Measurements from ENCODE around the gene MAPK8IP2.

- no peak for TF ChIP-seq HMGXB4 (CRISPR knock-in tag; IDR thresholded peaks at IDR 0.05; ENCODE audit: borderline replicate concordance)
- TF ChIP-seq USF2 (IDR thresholded peaks at IDR 0.05) = no peak
- TF ChIP-seq SMC3 (IDR thresholded peaks at IDR 0.05) = no peak
Observed at GRCh38 chr22:50625131-50625567, 24.6 kb downstream of the MAPK8IP2 start.
